Measurements from ENCODE around the gene CDH3. TPM values are rescaled to one million over a fixed set of nuclear protein-coding genes. Genes with fewer than 3 reads are reported as not detected.

CDH3 gene
- total RNA-seq, 2 donors from 2014 or later: 0.66 to 4.7 TPM

DNA sequence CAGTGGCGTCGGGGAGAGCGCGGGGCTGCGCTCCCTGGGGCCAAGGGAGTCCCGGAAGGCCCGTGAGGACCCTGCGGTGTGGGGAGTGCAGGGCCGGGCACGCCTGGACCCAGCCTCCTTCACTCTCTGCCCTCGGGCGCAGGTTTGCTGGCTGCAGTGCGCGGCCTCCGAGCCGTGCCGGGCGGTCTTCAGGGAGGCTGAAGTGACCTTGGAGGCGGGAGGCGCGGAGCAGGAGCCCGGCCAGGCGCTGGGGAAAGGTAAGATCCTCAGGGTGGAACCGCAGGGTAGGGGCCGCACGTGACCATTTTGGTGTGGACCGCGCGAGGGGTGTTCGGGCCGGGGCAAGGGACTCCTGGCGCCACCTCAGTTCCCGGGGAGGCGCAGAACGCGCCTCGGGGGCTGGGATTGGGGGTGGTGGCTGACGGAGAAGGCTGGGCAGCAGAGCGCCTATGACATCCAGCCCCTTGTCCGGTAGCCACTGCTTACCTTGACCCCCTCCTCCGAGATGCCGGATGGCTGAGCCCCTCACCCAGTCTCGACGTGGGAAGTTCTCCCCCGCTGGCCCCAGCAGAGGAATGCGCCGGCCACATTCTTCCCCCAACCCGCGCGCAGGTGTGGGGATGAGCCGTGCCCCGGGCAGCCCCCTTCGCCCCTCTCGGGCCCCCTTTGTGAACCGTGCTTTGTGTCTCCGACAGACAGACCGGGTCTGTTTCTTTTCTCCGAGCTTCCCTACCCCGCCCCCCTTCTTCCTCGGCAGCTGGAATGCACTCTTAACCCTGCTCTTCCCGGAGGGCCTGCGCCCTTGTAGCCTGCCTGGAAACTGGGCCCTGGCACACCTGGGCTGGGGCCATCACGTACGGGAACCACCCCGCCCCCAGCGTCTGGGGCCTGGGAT, 631 bp downstream of the CDH3 start:
- Histone ChIP-seq H3K27ac (no peak overlapping the region), H3K4me1 (peaks cover 27% of the 10 kb centered on the region), H3K27me3 (peaks cover 0 to 21% of the 10 kb centered on the region in 2 donors), H3K36me3 (replicated peaks in 1 of 2; ENCODE audit: insufficient read depth in 1 of 2, low read depth in 2 of 2) (no peaks in the 10 kb centered on the region), H3K9me3 (no peaks in the 10 kb centered on the region), H3K4me3 (peak overlapping the region; percentile 23 to 25)
- intact Hi-C loops (cut with DNase I): no loop called here
- TF ChIP-seq, protein P1, sequence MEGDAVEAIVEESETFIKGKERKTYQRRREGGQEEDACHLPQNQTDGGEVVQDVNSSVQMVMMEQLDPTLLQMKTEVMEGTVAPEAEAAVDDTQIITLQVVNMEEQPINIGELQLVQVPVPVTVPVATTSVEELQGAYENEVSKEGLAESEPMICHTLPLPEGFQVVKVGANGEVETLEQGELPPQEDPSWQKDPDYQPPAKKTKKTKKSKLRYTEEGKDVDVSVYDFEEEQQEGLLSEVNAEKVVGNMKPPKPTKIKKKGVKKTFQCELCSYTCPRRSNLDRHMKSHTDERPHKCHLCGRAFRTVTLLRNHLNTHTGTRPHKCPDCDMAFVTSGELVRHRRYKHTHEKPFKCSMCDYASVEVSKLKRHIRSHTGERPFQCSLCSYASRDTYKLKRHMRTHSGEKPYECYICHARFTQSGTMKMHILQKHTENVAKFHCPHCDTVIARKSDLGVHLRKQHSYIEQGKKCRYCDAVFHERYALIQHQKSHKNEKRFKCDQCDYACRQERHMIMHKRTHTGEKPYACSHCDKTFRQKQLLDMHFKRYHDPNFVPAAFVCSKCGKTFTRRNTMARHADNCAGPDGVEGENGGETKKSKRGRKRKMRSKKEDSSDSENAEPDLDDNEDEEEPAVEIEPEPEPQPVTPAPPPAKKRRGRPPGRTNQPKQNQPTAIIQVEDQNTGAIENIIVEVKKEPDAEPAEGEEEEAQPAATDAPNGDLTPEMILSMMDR (IDR thresholded peaks at IDR 0.05): no peak
- no peak for TF ChIP-seq POLR2A (IDR thresholded peaks at IDR 0.05)
- ATAC-seq (peak; percentile 67), DNase-seq (peak in 3 of 4 donors; percentile 14 to 32 (median 26))
- 2% methylated on average over 7 to 66 of the region's 66 CpGs for WGBS, 2 donors

DNA sequence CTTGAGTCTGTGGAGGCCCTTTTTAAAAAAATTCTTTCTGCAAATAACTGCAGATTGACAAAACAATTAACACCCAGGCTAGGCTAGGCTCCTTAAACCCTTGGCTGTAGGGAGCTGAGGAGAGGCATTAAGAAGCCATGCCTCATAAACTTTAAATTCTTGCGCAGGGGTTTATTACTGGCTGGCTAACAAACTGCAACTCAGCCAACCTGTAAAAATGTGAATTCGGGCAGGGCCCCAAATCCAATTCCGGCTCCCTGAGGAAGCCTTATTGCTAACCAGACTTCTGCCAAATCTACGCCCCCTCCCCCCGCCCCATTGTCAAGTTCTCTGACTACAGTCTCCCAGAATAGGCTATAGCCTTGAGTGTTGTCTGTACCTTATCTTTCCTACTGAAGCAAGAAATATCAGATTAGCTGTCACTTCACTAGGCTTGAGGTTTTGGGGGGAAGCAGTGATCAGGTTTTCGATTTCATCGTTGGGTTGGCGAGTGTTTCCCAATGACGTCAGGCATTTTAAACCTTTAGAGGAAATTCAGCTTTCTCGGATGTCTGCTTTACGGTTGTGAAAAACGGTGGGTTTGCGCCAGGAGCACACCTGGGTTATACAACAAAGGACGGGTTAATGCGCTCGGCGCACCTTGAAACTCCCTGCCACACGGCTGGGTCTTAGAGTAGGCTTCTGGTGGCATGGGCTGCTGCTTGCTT, 2.0 kb downstream of the CDH3 start:
- Histone ChIP-seq H3K9me3 (no peaks in the 10 kb centered on the region), H3K4me1 (peaks cover 27% of the 10 kb centered on the region), H3K36me3 (replicated peaks in 1 of 2; ENCODE audit: insufficient read depth in 1 of 2, low read depth in 2 of 2) (no peaks in the 10 kb centered on the region), H3K27me3 (peaks cover 0 to 21% of the 10 kb centered on the region in 2 donors), H3K4me3 (no peak overlapping the region), H3K27ac (no peak overlapping the region)
- 78 to 80% methylated on average over 18 of the region's 18 CpGs for WGBS, 2 donors
- TF ChIP-seq, protein P1 (IDR thresholded peaks at IDR 0.05): no peak
- TF ChIP-seq POLR2A (IDR thresholded peaks at IDR 0.05): no peak
- intact Hi-C loops (cut with DNase I): no loop called here
- ATAC-seq (no peak), DNase-seq (no peak)

DNA sequence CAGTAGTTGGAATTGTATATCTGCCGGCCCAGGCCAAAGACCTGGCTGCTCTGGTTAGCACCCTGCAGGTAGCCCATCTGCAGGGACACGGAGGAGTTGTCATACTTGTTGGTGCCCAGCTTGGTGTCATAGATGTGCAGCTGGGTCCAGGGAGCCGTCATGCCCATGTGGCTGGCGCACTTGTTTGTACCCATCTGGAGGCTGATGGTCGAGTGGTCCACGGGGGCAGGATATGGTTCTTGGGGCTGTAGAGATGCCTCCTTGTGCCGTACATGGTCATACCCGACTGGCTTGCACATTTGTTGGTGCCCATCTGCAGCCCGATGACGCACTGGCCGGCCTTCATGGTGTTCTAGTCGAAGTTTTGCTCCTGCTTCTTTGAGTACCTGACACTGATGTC, 6.0 kb downstream of the CDH3 start:
- Histone ChIP-seq H3K4me1 (peaks cover 2% of the 10 kb centered on the region), H3K27ac (no peak overlapping the region), H3K9me3 (no peaks in the 10 kb centered on the region), H3K4me3 (no peak overlapping the region), H3K27me3 (peaks cover 0 to 9% of the 10 kb centered on the region in 2 donors), H3K36me3 (replicated peaks in 1 of 2; ENCODE audit: insufficient read depth in 1 of 2, low read depth in 2 of 2) (no peaks in the 10 kb centered on the region)
- WGBS, 2 donors: 77 to 85% methylated on average over 10 to 12 of the region's 12 CpGs
- no peak for ATAC-seq
- no peak for DNase-seq
- intact Hi-C loops (cut with DNase I): no loop called here
- TF ChIP-seq, protein P1 (IDR thresholded peaks at IDR 0.05): no peak
- TF ChIP-seq POLR2A (IDR thresholded peaks at IDR 0.05): no peak

DNA sequence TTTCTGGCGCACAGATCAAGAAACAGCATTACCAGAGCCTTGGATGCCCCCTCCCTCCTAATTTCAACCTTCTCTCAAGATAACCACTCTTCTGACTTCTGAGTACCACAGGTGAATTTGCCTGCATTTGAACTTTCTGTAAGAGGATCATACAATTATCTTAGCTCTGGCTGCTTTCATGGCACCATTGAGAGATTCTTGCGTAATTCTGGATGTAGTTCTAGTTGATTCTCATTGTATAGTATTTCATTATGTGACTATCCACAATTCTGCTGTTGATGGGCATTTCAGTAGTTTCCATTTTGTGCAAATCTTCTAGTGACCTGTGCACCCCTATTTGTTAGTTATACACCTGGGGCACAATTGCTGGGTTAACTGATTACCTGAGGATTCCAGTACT, 7.5 kb downstream of the CDH3 start:
- DNase-seq (no peak), ATAC-seq (no peak)
- intact Hi-C loops (cut with DNase I): no loop called here
- TF ChIP-seq, protein P1 (IDR thresholded peaks at IDR 0.05): no peak
- no peak for TF ChIP-seq POLR2A (IDR thresholded peaks at IDR 0.05)
- no peaks in the 10 kb centered on the region for H3K36me3 ChIP-seq (replicated peaks in 1 of 2; ENCODE audit: insufficient read depth in 1 of 2, low read depth in 2 of 2)
- no peaks in the 10 kb centered on the region for H3K27me3 ChIP-seq
- H3K9me3 ChIP-seq: no peaks in the 10 kb centered on the region
- no peak overlapping the region for H3K27ac ChIP-seq
- H3K4me3 ChIP-seq: no peak overlapping the region
- H3K4me1 ChIP-seq: no peaks in the 10 kb centered on the region
- WGBS, 2 donors: 90 to 98% methylated on average over 2 of the region's 2 CpGs

Data from body of pancreas (tissue), 4 donors.